ENCODE data around the gene PLCL2. TPM values are rescaled to one million over a fixed set of nuclear protein-coding genes. Genes with fewer than 3 reads are reported as not detected.

PLCL2 gene
- total and polyA plus RNA-seq, 2 donors (not counting 1 experiment from before 2014, with no cell fraction given): 4.0 to 11.9 TPM

- Histone ChIP-seq H3K4me3 (replicated peaks in 1 of 4; ENCODE audit: control extremely low read depth in 1 of 4, insufficient read depth in 1 of 4, low read depth in 3 of 4, low read length in 4 of 4) (no peak overlapping the region), H3K36me3 (ENCODE audit: control insufficient read depth, insufficient read depth, low read length) (no peaks in the 10 kb centered on the region)
Observed at GRCh38 chr3:17062736-17063135, 178.0 kb downstream of the PLCL2 start.

GRCh38 chr3:17063596-17063995, 178.8 kb downstream of the PLCL2 start:
- Histone ChIP-seq H3K4me2 (ENCODE audit: extremely low read depth, insufficient read depth, low read length) (no peak overlapping the region), H3K9me3 (ENCODE audit: control insufficient read depth, insufficient read depth, low read depth, low read length) (no peaks in the 10 kb centered on the region), H3K27me3 (ENCODE audit: control insufficient read depth, insufficient read depth, low read length) (no peaks in the 10 kb centered on the region), H4K20me1 (ENCODE audit: control insufficient read depth, extremely low read depth, insufficient read depth, low read length) (no peaks in the 10 kb centered on the region), H3K4me1 (ENCODE audit: control insufficient read depth, extremely low read depth, insufficient read depth, low read length) (no peaks in the 10 kb centered on the region), H3K27ac (ENCODE audit: insufficient read depth, low read length) (no peak overlapping the region), H3K79me2 (ENCODE audit: control insufficient read depth, insufficient read depth, low read length) (no peaks in the 10 kb centered on the region), H3K36me3 (ENCODE audit: control insufficient read depth, insufficient read depth, low read length) (no peaks in the 10 kb centered on the region), H3K9ac (ENCODE audit: insufficient read depth, low read length) (no peak overlapping the region), H3K4me3 (replicated peaks in 1 of 4; ENCODE audit: control extremely low read depth in 1 of 4, insufficient read depth in 1 of 4, low read depth in 3 of 4, low read length in 4 of 4) (no peak overlapping the region), H2AFZ (ENCODE audit: low read length) (no peak overlapping the region)
- TF ChIP-seq EZH2 (IDR thresholded peaks at IDR 0.05; ENCODE audit: low read length, missing control alignments) (no peak), CTCF (conservative IDR thresholded peaks at IDR 0.05 in 1 of 2, IDR thresholded peaks at IDR 0.05 in 1 of 2; ENCODE audit: low read depth in 1 of 2, low read length in 2 of 2) (no peak)
- DNase-seq (ENCODE audit: low read depth in 2 of 2): no peak

More at GRCh38 chr3:17062736-17063135, 178.0 kb downstream of the PLCL2 start:
- no peak for TF ChIP-seq EZH2 (IDR thresholded peaks at IDR 0.05; ENCODE audit: low read length, missing control alignments)
- no peak for TF ChIP-seq CTCF (conservative IDR thresholded peaks at IDR 0.05 in 1 of 2, IDR thresholded peaks at IDR 0.05 in 1 of 2; ENCODE audit: low read depth in 1 of 2, low read length in 2 of 2)
- H3K27me3 ChIP-seq (ENCODE audit: control insufficient read depth, insufficient read depth, low read length): no peaks in the 10 kb centered on the region
- no peaks in the 10 kb centered on the region for H3K4me1 ChIP-seq (ENCODE audit: control insufficient read depth, extremely low read depth, insufficient read depth, low read length)
- no peaks in the 10 kb centered on the region for H4K20me1 ChIP-seq (ENCODE audit: control insufficient read depth, extremely low read depth, insufficient read depth, low read length)
- no peak overlapping the region for H3K4me2 ChIP-seq (ENCODE audit: extremely low read depth, insufficient read depth, low read length)
- H3K9ac ChIP-seq (ENCODE audit: insufficient read depth, low read length): no peak overlapping the region
- H3K9me3 ChIP-seq (ENCODE audit: control insufficient read depth, insufficient read depth, low read depth, low read length): no peaks in the 10 kb centered on the region
- no peak overlapping the region for H3K27ac ChIP-seq (ENCODE audit: insufficient read depth, low read length)
- no peaks in the 10 kb centered on the region for H3K79me2 ChIP-seq (ENCODE audit: control insufficient read depth, insufficient read depth, low read length)
- DNase-seq (ENCODE audit: low read depth in 2 of 2): no peak
- no peak overlapping the region for H2AFZ ChIP-seq (ENCODE audit: low read length)

- DNase-seq (ENCODE audit: low read depth in 2 of 2): no peak
- TF ChIP-seq CTCF (conservative IDR thresholded peaks at IDR 0.05 in 1 of 2, IDR thresholded peaks at IDR 0.05 in 1 of 2; ENCODE audit: low read depth in 1 of 2, low read length in 2 of 2) (no peak), EZH2 (IDR thresholded peaks at IDR 0.05; ENCODE audit: low read length, missing control alignments) (no peak)
- H3K9ac ChIP-seq (ENCODE audit: insufficient read depth, low read length): no peak overlapping the region
Observed at GRCh38 chr3:17065315-17065714, 180.6 kb downstream of the PLCL2 start.

More at GRCh38 chr3:17065315-17065714, 180.6 kb downstream of the PLCL2 start:
- no peak overlapping the region for H2AFZ ChIP-seq (ENCODE audit: low read length)
- H3K27ac ChIP-seq (ENCODE audit: insufficient read depth, low read length): no peak overlapping the region
- H3K9me3 ChIP-seq (ENCODE audit: control insufficient read depth, insufficient read depth, low read depth, low read length): no peaks in the 10 kb centered on the region
- no peak overlapping the region for H3K4me2 ChIP-seq (ENCODE audit: extremely low read depth, insufficient read depth, low read length)
- H4K20me1 ChIP-seq (ENCODE audit: control insufficient read depth, extremely low read depth, insufficient read depth, low read length): no peaks in the 10 kb centered on the region
- H3K79me2 ChIP-seq (ENCODE audit: control insufficient read depth, insufficient read depth, low read length): no peaks in the 10 kb centered on the region
- H3K4me3 ChIP-seq (replicated peaks in 1 of 4; ENCODE audit: control extremely low read depth in 1 of 4, insufficient read depth in 1 of 4, low read depth in 3 of 4, low read length in 4 of 4): no peak overlapping the region
- H3K27me3 ChIP-seq (ENCODE audit: control insufficient read depth, insufficient read depth, low read length): no peaks in the 10 kb centered on the region
- no peaks in the 10 kb centered on the region for H3K36me3 ChIP-seq (ENCODE audit: control insufficient read depth, insufficient read depth, low read length)
- H3K4me1 ChIP-seq (ENCODE audit: control insufficient read depth, extremely low read depth, insufficient read depth, low read length): no peaks in the 10 kb centered on the region
